Measurements from ENCODE around the gene SAMD14.

SAMD14 gene

GRCh38 chr17:50110591-50111349 is 19.2 kb downstream of the SAMD14 start:
- DNase-seq: no peak

GRCh38 chr17:50109785-50110184 is 20.2 kb downstream of the SAMD14 start:
- no peak for DNase-seq

GRCh38 chr17:50109207-50109606 is 20.8 kb downstream of the SAMD14 start:
- DNase-seq: no peak

- no peak for DNase-seq
Observed at GRCh38 chr17:50108556-50108955, 21.4 kb downstream of the SAMD14 start.

GRCh38 chr17:50107790-50108414 is 22.1 kb downstream of the SAMD14 start:
- no peak for DNase-seq

- no peak for DNase-seq
Observed at GRCh38 chr17:50106393-50107131, 23.4 kb downstream of the SAMD14 start.

GRCh38 chr17:50105811-50106210 is 24.1 kb downstream of the SAMD14 start:
- DNase-seq: no peak

GRCh38 chr17:50103941-50104340 is 26.0 kb downstream of the SAMD14 start:
- DNase-seq: no peak

GRCh38 chr17:50103252-50103651 is 26.7 kb downstream of the SAMD14 start:
- DNase-seq: no peak

- DNase-seq: no peak
Observed at GRCh38 chr17:50102164-50102991, 27.6 kb downstream of the SAMD14 start.

- DNase-seq: no peak
Observed at GRCh38 chr17:50101346-50102163, 28.4 kb downstream of the SAMD14 start.

GRCh38 chr17:50100921-50101345 is 29.0 kb downstream of the SAMD14 start:
- DNase-seq: no peak

- no peak for DNase-seq
Observed at GRCh38 chr17:50100480-50100883, 29.5 kb downstream of the SAMD14 start.

GRCh38 chr17:50099003-50099402 is 31.0 kb downstream of the SAMD14 start:
- no peak for DNase-seq

- DNase-seq: no peak
Observed at GRCh38 chr17:50098583-50098982, 31.4 kb downstream of the SAMD14 start.

- no peak for DNase-seq
Observed at GRCh38 chr17:50097926-50098325, 32.0 kb downstream of the SAMD14 start.

- DNase-seq: no peak
Observed at GRCh38 chr17:50097455-50097854, 32.5 kb downstream of the SAMD14 start.

GRCh38 chr17:50096758-50097157 is 33.2 kb downstream of the SAMD14 start:
- no peak for DNase-seq

- no peak for DNase-seq
Observed at GRCh38 chr17:50096092-50096491, 33.9 kb downstream of the SAMD14 start.

GRCh38 chr17:50095626-50096037 is 34.3 kb downstream of the SAMD14 start:
- no peak for DNase-seq

GRCh38 chr17:50094753-50095619 is 35.0 kb downstream of the SAMD14 start, which contains the start of gene PDK2:
PDK2 (plus strand) TSS chr17:50095351; CDS start chr17:50095436, 85 bp downstream.
- no peak for DNase-seq
